Adipocyte (in vitro differentiated cells): ENCODE measurements around the gene HELZ.
"Not testable (repeated sequence)": the region's sequence is repeated elsewhere in the genome, so short reads cannot be mapped to it uniquely, and the experiment has no call there.

ENCODE experiments used
- DNase-seq: peaks from one replicate; pipeline ENCODE4 v3.0.0-alpha.2; 2015; ENCODE audit warnings: low read depth
- H3K27me3 ChIP-seq: replicated peaks from 2 replicates; pipeline ENCODE4 v1.7.0; 2013; ENCODE audit warnings: mild to moderate bottlenecking, low read length, moderate library complexity; ENCODE audit not compliant: control insufficient read depth, insufficient read depth
- H3K36me3 ChIP-seq: 2 replicates; pipeline ENCODE4 v1.7.0; 2013; ENCODE audit warnings: low read length, mild to moderate bottlenecking, moderate library complexity; ENCODE audit not compliant: control insufficient read depth, insufficient read depth, severe bottlenecking
- H3K4me1 ChIP-seq: 2 replicates; pipeline ENCODE4 v1.7.0; 2013; ENCODE audit warnings: mild to moderate bottlenecking, low read length, moderate library complexity; ENCODE audit not compliant: control insufficient read depth, insufficient read depth
- H3K4me3 ChIP-seq: 2 replicates; pipeline ENCODE4 v1.7.0; 2013; ENCODE audit warnings: mild to moderate bottlenecking, low read length, moderate library complexity
- H3K9ac ChIP-seq: 2 replicates; pipeline ENCODE4 v1.7.0; 2013; ENCODE audit warnings: mild to moderate bottlenecking, low read length, moderate library complexity
- H3K9me3 ChIP-seq: 2 replicates; pipeline ENCODE4 v1.7.0; 2013; ENCODE audit warnings: mild to moderate bottlenecking, low read length, moderate library complexity; ENCODE audit not compliant: control insufficient read depth

HELZ gene, protein sequence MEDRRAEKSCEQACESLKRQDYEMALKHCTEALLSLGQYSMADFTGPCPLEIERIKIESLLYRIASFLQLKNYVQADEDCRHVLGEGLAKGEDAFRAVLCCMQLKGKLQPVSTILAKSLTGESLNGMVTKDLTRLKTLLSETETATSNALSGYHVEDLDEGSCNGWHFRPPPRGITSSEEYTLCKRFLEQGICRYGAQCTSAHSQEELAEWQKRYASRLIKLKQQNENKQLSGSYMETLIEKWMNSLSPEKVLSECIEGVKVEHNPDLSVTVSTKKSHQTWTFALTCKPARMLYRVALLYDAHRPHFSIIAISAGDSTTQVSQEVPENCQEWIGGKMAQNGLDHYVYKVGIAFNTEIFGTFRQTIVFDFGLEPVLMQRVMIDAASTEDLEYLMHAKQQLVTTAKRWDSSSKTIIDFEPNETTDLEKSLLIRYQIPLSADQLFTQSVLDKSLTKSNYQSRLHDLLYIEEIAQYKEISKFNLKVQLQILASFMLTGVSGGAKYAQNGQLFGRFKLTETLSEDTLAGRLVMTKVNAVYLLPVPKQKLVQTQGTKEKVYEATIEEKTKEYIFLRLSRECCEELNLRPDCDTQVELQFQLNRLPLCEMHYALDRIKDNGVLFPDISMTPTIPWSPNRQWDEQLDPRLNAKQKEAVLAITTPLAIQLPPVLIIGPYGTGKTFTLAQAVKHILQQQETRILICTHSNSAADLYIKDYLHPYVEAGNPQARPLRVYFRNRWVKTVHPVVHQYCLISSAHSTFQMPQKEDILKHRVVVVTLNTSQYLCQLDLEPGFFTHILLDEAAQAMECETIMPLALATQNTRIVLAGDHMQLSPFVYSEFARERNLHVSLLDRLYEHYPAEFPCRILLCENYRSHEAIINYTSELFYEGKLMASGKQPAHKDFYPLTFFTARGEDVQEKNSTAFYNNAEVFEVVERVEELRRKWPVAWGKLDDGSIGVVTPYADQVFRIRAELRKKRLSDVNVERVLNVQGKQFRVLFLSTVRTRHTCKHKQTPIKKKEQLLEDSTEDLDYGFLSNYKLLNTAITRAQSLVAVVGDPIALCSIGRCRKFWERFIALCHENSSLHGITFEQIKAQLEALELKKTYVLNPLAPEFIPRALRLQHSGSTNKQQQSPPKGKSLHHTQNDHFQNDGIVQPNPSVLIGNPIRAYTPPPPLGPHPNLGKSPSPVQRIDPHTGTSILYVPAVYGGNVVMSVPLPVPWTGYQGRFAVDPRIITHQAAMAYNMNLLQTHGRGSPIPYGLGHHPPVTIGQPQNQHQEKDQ (N-terminal part only)

GRCh38 chr17:67245073-67245693 lies at the start of gene HELZ:
Gene HELZ, minus strand, starts transcription at chr17:67245196. Its CDS starts 26,392 bp downstream, at chr17:67218804.
- Histone ChIP-seq H3K9ac (peak within 1 kb of the TSS; percentile 95), H3K27me3 (no peaks in the 10 kb centered on the region), H3K9me3 (no peaks in the 10 kb centered on the region), H3K36me3 (peaks cover 9% of the 10 kb centered on the region), H3K4me1 (peaks cover 39% of the 10 kb centered on the region), H3K4me3 (peak within 1 kb of the TSS; percentile 89)
- DNase-seq = peak; percentile 94

DNA sequence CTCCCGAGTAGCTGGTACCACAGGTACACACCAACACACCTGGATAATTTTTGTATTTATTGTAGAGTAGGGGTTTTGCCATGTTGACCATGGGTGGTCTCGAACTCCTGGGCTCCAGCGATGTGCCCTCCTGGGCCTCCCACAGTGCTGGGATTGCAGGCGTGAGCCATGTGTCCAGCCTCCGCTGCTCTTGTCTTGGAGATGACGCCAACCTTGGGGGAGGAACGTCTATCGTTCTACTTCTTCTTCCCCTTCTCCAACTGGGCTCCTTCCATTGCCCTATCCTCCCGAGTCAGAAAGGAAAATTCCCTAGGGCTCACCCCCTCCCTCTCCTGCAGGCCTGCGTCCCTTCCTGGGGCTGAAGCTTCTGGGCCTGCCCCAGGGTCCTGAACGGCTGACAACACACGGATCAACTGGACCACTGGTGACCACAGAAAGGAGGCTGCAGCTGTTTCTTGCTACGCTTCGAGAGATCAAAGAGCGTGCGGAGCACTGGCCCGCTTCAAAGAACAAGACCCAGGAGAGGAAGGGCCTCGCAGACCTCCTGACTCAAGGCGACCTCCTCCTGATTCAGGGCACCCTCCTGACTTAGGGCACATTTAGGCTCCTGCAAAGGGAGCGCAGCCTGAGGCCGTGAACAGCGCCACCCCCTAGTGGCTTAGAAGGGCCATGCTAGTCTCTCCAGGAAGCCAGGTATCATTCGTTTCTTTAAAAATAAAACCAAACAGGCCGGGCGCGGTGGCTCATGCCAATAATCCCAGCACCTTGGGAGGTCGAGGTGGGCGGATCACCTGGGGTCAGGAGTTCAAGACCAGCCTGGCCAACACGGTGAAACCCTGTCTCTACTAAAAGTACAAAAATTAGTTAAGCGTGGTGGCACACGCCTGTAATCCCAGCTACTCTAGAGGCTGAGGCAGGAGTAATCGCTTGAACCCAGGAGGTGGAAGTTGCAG lies 48.5 kb upstream of the HELZ start:
- Histone ChIP-seq H3K9ac (no peak overlapping the region), H3K27me3 (no peaks in the 10 kb centered on the region), H3K4me1 (peaks cover 22% of the 10 kb centered on the region), H3K36me3 (no peaks in the 10 kb centered on the region), H3K9me3 (no peaks in the 10 kb centered on the region), H3K4me3 (no peak overlapping the region)
- DNase-seq = peak; percentile 52

DNA sequence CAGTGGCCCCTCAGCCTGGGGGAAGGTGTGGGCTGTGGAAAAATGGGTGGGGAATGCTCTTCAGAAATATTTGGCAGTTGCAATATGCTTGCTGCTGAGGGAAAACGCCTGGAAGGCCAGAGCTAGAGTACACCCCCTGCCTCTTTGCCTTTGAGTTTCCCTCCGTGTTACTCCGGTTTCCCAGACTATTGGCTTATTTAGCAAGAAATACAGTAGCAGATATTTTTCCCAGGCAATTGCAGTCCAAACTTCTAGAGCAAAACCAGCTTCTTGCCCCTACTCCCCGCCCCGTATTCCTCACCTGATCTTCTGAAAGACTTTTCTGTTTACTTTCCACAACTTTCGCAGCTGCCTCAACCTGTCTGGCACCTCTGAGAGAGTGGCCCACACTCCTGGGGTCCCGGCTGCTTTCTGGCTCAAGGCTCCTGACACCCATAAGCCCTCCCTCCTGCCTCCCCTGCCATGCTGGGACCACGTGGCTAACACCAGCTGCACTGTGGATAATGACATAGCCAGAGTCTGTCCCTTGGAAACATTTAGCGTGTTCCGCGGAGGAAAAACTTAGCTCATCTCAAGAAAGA lies 45.8 kb upstream of the HELZ start:
- H3K4me1 ChIP-seq = peaks cover 22% of the 10 kb centered on the region
- no peaks in the 10 kb centered on the region for H3K9me3 ChIP-seq
- H3K36me3 ChIP-seq = no peaks in the 10 kb centered on the region
- no peaks in the 10 kb centered on the region for H3K27me3 ChIP-seq
- H3K9ac ChIP-seq = peak overlapping the region; percentile 53
- no peak for DNase-seq
- H3K4me3 ChIP-seq = peak overlapping the region; percentile 13

DNA sequence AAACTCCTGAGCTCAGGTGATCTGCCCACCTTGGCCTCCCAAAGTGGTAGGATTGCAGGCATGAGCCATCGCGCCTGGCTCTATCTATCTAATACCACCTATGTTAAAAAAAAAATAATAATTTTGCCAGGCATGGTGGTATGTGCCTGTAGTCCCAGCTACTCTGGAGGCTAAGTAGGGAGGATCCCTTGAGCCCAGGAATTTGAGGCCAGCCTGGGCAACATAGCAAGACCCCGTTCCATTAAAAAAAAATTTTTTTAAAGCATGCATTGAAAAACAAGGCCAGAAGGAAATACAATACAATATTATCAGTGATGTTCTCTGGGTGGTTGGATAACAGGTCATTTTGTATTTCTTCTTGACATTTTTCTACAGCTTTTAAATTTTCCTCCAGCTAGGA lies 45.2 kb upstream of the HELZ start:
- peaks cover 22% of the 10 kb centered on the region for H3K4me1 ChIP-seq
- H3K27me3 ChIP-seq = no peaks in the 10 kb centered on the region
- H3K36me3 ChIP-seq = no peaks in the 10 kb centered on the region
- no peaks in the 10 kb centered on the region for H3K9me3 ChIP-seq
- H3K4me3 ChIP-seq = no peak overlapping the region
- no peak for DNase-seq
- no peak overlapping the region for H3K9ac ChIP-seq

- Histone ChIP-seq H3K36me3 (no peaks in the 10 kb centered on the region), H3K4me1 (peaks cover 22% of the 10 kb centered on the region), H3K9me3 (no peaks in the 10 kb centered on the region), H3K4me3 (peak overlapping the region; percentile 48), H3K27me3 (no peaks in the 10 kb centered on the region), H3K9ac (peak overlapping the region; percentile 43)
- peak; percentile 75 for DNase-seq
Observed at GRCh38 chr17:67289181-67289876, 44.3 kb upstream of the HELZ start.

GRCh38 chr17:67286826-67287225 lies 41.8 kb upstream of the HELZ start:
- H3K4me3 ChIP-seq, H3K27me3 ChIP-seq, H3K36me3 ChIP-seq, H3K9ac ChIP-seq, DNase-seq, H3K9me3 ChIP-seq: not testable (repeated sequence)
- peaks cover 22% of the 10 kb centered on the region for H3K4me1 ChIP-seq

GRCh38 chr17:67285360-67285759 lies 40.4 kb upstream of the HELZ start:
- no peak overlapping the region for H3K4me3 ChIP-seq
- no peak for DNase-seq

DNA sequence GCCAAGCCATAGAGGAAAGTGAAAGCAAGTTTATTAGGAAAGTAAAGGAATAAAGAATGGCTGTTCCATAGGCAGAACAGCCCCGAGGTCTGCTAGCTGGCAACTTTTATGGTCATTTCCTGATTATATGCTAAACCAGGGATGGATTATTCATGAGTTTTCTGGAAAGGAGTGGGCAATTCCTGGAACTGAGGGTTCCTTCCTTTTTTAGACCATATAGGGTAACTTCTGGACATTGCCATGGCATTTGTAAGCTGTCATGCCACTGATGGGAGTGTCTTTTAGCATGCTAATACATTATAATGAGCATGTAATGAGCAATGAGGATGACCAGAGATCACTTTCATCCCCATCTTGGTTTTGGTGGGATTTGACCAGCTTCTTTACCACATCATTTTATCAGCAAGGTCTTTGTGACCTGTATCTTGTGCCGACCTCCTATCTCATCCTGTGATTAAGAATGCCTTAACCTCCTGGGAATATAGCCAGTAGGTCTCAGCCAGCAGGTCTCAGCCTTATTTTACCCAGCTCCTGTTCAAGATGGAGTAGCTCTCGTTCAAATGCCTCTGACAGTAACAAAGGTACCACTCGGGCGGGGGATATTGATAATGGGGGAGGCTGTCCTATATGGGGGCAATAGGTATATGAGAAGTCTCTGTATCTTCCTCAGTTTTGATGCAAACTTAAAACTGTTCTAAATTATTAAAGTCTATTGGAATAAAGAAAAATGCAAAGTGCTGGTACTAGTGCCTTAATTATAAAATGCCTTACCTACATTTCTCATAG lies 38.9 kb upstream of the HELZ start:
- no peak overlapping the region for H3K4me3 ChIP-seq
- H3K9me3 ChIP-seq = no peaks in the 10 kb centered on the region
- no peak for DNase-seq
- no peaks in the 10 kb centered on the region for H3K27me3 ChIP-seq
- peaks cover 14% of the 10 kb centered on the region for H3K4me1 ChIP-seq
- no peaks in the 10 kb centered on the region for H3K36me3 ChIP-seq
- no peak overlapping the region for H3K9ac ChIP-seq

More at GRCh38 chr17:67285360-67285759, 40.4 kb upstream of the HELZ start:
- Histone ChIP-seq H3K36me3 (no peaks in the 10 kb centered on the region), H3K9me3 (no peaks in the 10 kb centered on the region), H3K4me1 (peaks cover 24% of the 10 kb centered on the region), H3K27me3 (no peaks in the 10 kb centered on the region), H3K9ac (no peak overlapping the region)

DNA sequence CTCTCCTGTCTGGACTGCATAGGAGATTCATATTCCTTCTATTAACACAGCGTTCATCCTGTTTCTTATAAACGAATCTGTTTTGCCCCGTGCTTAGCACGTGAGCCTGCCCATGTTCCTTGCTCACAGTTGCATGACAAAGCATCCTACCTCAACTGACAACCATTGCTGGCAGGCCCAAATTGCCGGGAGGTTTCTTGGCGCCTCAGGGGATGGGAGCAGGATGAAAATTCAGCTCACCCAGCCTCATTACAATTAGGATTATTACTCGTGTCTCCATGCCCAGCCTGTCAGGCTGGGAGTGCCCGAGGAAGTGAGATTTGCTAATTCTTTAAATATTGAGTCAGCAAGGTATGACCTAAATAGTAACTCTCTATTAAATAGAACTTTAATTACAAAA lies 36.7 kb upstream of the HELZ start:
- DNase-seq = no peak
- Histone ChIP-seq H3K27me3 (no peaks in the 10 kb centered on the region), H3K9me3 (no peaks in the 10 kb centered on the region), H3K4me3 (no peak overlapping the region), H3K9ac (no peak overlapping the region), H3K36me3 (no peaks in the 10 kb centered on the region), H3K4me1 (peaks cover 14% of the 10 kb centered on the region)
